LNCaP clone FGC (cell line): Measurements from ENCODE around the gene NME9.

Experiments used
- DNase-seq: peaks from one replicate; pipeline ENCODE4 v3.0.0-alpha.2; 2011; ENCODE audit warnings: low read depth
- H3K4me3 ChIP-seq: 2 replicates; pipeline ENCODE4 v1.5.1; 2011; ENCODE audit warnings: mild to moderate bottlenecking, low read depth, low read length, control low read depth
- CTCF ChIP-seq: IDR thresholded peaks from 2 replicates; pipeline ENCODE4 v1.5.1; 2012; ENCODE audit warnings: mild to moderate bottlenecking; ENCODE audit not compliant: control insufficient read depth, insufficient read depth; ENCODE audit errors: extremely low read depth

The NME9 gene

GRCh38 chr3:138307899-138308298 is 21.8 kb downstream of the NME9 start:
- H3K4me3 ChIP-seq = no peak overlapping the region
- DNase-seq = no peak
- TF ChIP-seq CTCF = no peak

- H3K4me3 ChIP-seq = no peak overlapping the region
- TF ChIP-seq CTCF = no peak
- no peak for DNase-seq
Observed at GRCh38 chr3:138303474-138303873, 26.2 kb downstream of the NME9 start.

- no peak for TF ChIP-seq CTCF
- no peak for DNase-seq
- no peak overlapping the region for H3K4me3 ChIP-seq
Observed at GRCh38 chr3:138300647-138301046, 29.0 kb downstream of the NME9 start.

GRCh38 chr3:138297876-138298275 is 31.8 kb downstream of the NME9 start:
- no peak for TF ChIP-seq CTCF
- H3K4me3 ChIP-seq = no peak overlapping the region
- no peak for DNase-seq

- TF ChIP-seq CTCF = no peak
- no peak overlapping the region for H3K4me3 ChIP-seq
- DNase-seq = no peak
Observed at GRCh38 chr3:138297059-138297607, 32.5 kb downstream of the NME9 start.

GRCh38 chr3:138296639-138297038 is 33.0 kb downstream of the NME9 start:
- no peak for TF ChIP-seq CTCF
- no peak for DNase-seq
- no peak overlapping the region for H3K4me3 ChIP-seq

GRCh38 chr3:138289701-138290100 is 40.0 kb downstream of the NME9 start:
- DNase-seq = no peak
- TF ChIP-seq CTCF = no peak
- no peak overlapping the region for H3K4me3 ChIP-seq
